Stimulated activated CD4-positive, alpha-beta T cell treated with anti-CD3 and anti-CD28 coated beads, Interleukin-2, amount 100 ng/mL, for 24 hours (primary cell): Measurements from ENCODE around the gene C12orf54.
"Not testable (repeated sequence)": the region's sequence is repeated elsewhere in the genome, so short reads cannot be mapped to it uniquely, and the experiment has no call there.

Experiments
- DNase-seq, 2 donors: peaks; one replicate each; pipeline ENCODE4 v3.0.0-alpha.2; 2020

The C12orf54 gene

GRCh38 chr12:48512855-48513254, 30.6 kb downstream of the C12orf54 start:
- DNase-seq = no peak

- DNase-seq = no peak
These were observed 32.4 kb downstream of the C12orf54 start for GRCh38 chr12:48514728-48515127.

- not testable (repeated sequence) for DNase-seq
These were observed 38.1 kb downstream of the C12orf54 start for GRCh38 chr12:48520381-48520780.

GRCh38 chr12:48525332-48525731, 43.0 kb downstream of the C12orf54 start, which contains the start of gene OR8S1:
TSS of gene OR8S1 (plus strand) at chr12:48525632. CDS start at chr12:48525632, 0 bp downstream.
- no peak for DNase-seq

- no peak for DNase-seq
These were observed 45.8 kb downstream of the C12orf54 start for GRCh38 chr12:48527891-48528670.

GRCh38 chr12:48532601-48533000, 50.3 kb downstream of the C12orf54 start:
- no peak for DNase-seq

- no peak for DNase-seq
These were observed 54.3 kb downstream of the C12orf54 start for GRCh38 chr12:48536602-48537001.

- DNase-seq = peak; percentile 61 to 68
These were observed 60.1 kb downstream of the C12orf54 start for GRCh38 chr12:48542300-48542928.

- DNase-seq = no peak
These were observed 63.7 kb downstream of the C12orf54 start for GRCh38 chr12:48545833-48546469.
